Kidney epithelial cell (primary cell): ENCODE measurements around the gene LTA. TPM values are rescaled to one million over a fixed set of nuclear protein-coding genes. Genes with fewer than 3 reads are reported as not detected.

Source experiments
- DNase-seq: peaks from one replicate; pipeline ENCODE4 v3.0.0-alpha.2; 2010; ENCODE audit warnings: low read depth
- H3K27me3 ChIP-seq: 2 replicates; pipeline ENCODE4 v1.6.0; 2011; ENCODE audit warnings: low read length; ENCODE audit not compliant: control insufficient read depth, insufficient read depth
- H3K36me3 ChIP-seq: 2 replicates; pipeline ENCODE4 v1.5.1; 2011; ENCODE audit warnings: low read length; ENCODE audit not compliant: control insufficient read depth, insufficient read depth
- H3K4me3 ChIP-seq: 2 replicates; pipeline ENCODE4 v1.5.1; 2011; ENCODE audit warnings: low read depth, mild to moderate bottlenecking, control low read depth, low read length
- CTCF ChIP-seq: IDR thresholded peaks from 2 replicates; pipeline ENCODE4 v1.5.1; 2011; ENCODE audit warnings: mild to moderate bottlenecking, moderate library complexity, low read length, control low read depth, inconsistent platforms; ENCODE audit not compliant: insufficient read depth, poor library complexity, severe bottlenecking
- total RNA-seq: library from RNA; depleted of rRNA; stranded (reverse); fragments of >200 nt; gene quantifications from 2 replicates; pipeline ENCODE4 v1.2.3, GENCODE V29; 2015

Gene LTA
- 0.92 TPM in 1 of 2 replicates, not detected in the other for total RNA-seq

DNA sequence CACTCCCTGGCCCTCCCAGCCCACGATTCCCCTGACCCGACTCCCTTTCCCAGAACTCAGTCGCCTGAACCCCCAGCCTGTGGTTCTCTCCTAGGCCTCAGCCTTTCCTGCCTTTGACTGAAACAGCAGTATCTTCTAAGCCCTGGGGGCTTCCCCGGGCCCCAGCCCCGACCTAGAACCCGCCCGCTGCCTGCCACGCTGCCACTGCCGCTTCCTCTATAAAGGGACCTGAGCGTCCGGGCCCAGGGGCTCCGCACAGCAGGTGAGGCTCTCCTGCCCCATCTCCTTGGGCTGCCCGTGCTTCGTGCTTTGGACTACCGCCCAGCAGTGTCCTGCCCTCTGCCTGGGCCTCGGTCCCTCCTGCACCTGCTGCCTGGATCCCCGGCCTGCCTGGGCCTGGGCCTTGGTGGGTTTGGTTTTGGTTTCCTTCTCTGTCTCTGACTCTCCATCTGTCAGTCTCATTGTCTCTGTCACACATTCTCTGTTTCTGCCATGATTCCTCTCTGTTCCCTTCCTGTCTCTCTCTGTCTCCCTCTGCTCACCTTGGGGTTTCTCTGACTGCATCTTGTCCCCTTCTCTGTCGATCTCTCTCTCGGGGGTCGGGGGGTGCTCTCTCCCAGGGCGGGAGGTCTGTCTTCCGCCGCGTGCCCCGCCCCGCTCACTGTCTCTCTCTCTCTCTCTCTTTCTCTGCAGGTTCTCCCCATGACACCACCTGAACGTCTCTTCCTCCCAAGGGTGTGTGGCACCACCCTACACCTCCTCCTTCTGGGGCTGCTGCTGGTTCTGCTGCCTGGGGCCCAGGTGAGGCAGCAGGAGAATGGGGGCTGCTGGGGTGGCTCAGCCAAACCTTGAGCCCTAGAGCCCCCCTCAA lies at the start of gene LTA:
Gene LTA (plus strand): TSS at position 249 of the 871 bp plus-strand sequence. CDS start 454 bp downstream, at position 703.
- Histone ChIP-seq H3K4me3 (no peak within 1 kb of the TSS), H3K36me3 (no peaks in the 10 kb centered on the region), H3K27me3 (no peaks in the 10 kb centered on the region)
- TF ChIP-seq CTCF, result no peak
- DNase-seq, result no peak

GRCh38 chr6:31525553-31525931 lies 46.5 kb upstream of the LTA start:
- H3K27me3 ChIP-seq, result no peaks in the 10 kb centered on the region
- DNase-seq, result no peak
- H3K4me3 ChIP-seq, result no peak overlapping the region
- peaks cover under 1% of the 10 kb centered on the region for H3K36me3 ChIP-seq
- TF ChIP-seq CTCF, result no peak

DNA sequence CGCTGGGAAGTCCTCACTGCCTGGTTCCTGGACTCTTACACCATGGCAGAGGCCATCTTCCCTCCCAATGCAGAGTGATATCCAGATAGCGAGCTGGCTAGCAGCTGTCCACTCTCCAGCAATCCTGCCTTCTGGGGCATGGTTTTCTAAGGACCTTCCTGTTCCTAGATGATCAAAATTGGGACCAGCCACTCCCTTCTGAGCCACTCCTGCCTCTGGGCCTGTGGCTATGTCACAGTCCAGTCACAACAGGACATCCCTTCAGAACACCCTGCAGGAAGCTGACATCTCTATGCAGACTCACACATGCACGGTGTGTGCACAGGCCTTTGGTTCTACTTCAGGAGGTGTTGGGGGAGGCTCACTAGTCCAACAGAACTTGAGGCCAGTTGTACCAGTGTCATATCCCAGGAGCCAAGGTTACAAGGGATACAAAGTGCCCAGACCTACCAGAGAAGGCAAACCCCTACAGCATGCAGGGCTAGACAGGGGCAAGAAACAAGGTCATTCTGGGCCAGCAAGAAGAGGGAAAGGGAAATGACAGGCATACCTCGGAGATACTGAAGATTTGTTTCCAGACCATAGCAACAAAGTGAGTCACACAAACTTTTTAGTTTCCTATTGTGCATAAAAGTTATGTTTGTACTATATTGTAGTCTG lies 46.0 kb upstream of the LTA start:
- H3K4me3 ChIP-seq, result no peak overlapping the region
- TF ChIP-seq CTCF, result no peak
- H3K27me3 ChIP-seq, result no peaks in the 10 kb centered on the region
- peaks cover 2% of the 10 kb centered on the region for H3K36me3 ChIP-seq
- DNase-seq, result no peak

DNA sequence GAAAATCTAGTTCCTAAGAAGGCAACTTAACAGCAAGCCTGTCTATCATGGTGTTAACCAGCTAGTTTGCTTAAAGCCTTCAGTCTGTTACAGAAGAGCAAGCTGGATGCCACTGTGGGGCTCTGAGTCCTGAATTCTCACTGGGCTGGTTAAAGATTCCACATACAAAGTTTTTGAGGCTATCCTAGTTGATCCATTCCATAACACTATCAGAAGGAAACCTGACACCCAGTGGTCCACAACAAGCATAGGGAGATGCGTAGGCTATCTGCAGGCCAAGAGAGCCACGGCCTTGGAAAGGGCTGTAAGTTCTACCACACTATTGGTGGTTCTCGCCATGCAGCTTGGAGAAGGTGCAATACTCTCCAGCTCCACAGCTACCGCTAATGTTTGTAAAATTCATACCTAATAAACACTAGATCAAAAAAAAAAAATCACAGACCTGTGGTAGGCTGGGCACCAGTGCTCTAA lies 43.7 kb upstream of the LTA start:
- no peak for DNase-seq
- H3K27me3 ChIP-seq, result no peaks in the 10 kb centered on the region
- TF ChIP-seq CTCF, result no peak
- H3K36me3 ChIP-seq, result peaks cover 2% of the 10 kb centered on the region
- no peak overlapping the region for H3K4me3 ChIP-seq

- no peak for TF ChIP-seq CTCF
- Histone ChIP-seq H3K27me3 (no peaks in the 10 kb centered on the region), H3K36me3 (peaks cover 2% of the 10 kb centered on the region), H3K4me3 (no peak within 1 kb of the TSS)
- DNase-seq, result no peak
Measured at GRCh38 chr6:31528821-31529328, 43.2 kb upstream of the LTA start, which contains the start of gene MCCD1. TSS of gene MCCD1 (plus strand) at chr6:31528962. CDS start at chr6:31529015, 53 bp downstream.
